HepG2 (cell line): ENCODE data around the gene GPER1. TPM values are rescaled to one million over a fixed set of nuclear protein-coding genes. Genes with fewer than 3 reads are reported as not detected.

Experiments
- ARNT ChIP-seq: fragments of 450-650 bp; IDR thresholded peaks from 2 replicates; pipeline ENCODE4 v1.6.1; 2017
- ATF7-NPFF ChIP-seq: sonication (generic); formaldehyde crosslinking; IDR thresholded peaks from 2 replicates; pipeline ENCODE4 v1.8.1; 2023; ENCODE audit warnings: mild to moderate bottlenecking, low read depth, missing genetic modification reagents, moderate library complexity
- CENPX ChIP-seq: sonication (generic); formaldehyde crosslinking; IDR thresholded peaks from 2 replicates; pipeline ENCODE4 v1.9.0; 2021; ENCODE audit warnings: mild to moderate bottlenecking, missing genetic modification reagents, moderate library complexity
- EZH2 ChIP-seq: conservative IDR thresholded peaks from 2 replicates; pipeline ENCODE4 v1.6.1; 2012; ENCODE audit warnings: mild to moderate bottlenecking, low read depth, low read length, moderate library complexity
- FOSL1 ChIP-seq: sonication (generic); formaldehyde crosslinking; IDR thresholded peaks from 2 replicates; pipeline ENCODE4 v1.9.0; 2021; ENCODE audit warnings: missing genetic modification reagents, borderline replicate concordance
- GMEB1 ChIP-seq: sonication (generic); formaldehyde crosslinking; IDR thresholded peaks from 2 replicates; pipeline ENCODE4 v1.5.1; 2020; ENCODE audit warnings: missing genetic modification reagents, mild to moderate bottlenecking, borderline replicate concordance
- GPN1 ChIP-seq: sonication (generic); formaldehyde crosslinking; IDR thresholded peaks from 2 replicates; pipeline ENCODE4 v1.5.1; 2020; ENCODE audit warnings: missing genetic modification reagents, borderline replicate concordance
- KAT8 ChIP-seq: IDR thresholded peaks from 2 replicates; pipeline ENCODE4 v1.6.1; 2016; ENCODE audit warnings: missing genetic modification reagents, missing compliant biosample characterization
- MTA3 ChIP-seq: sonication (generic); formaldehyde crosslinking; IDR thresholded peaks from 2 replicates; pipeline ENCODE4 v1.4.0; 2020; ENCODE audit warnings: missing genetic modification reagents
- MYC ChIP-seq: sonication (generic); formaldehyde crosslinking; IDR thresholded peaks from 2 replicates; pipeline ENCODE4 v1.9.0; 2021; ENCODE audit warnings: missing genetic modification reagents, borderline replicate concordance
- SMAD3 ChIP-seq: sonication (generic); formaldehyde crosslinking; IDR thresholded peaks from 2 replicates; pipeline ENCODE4 v1.4.0; 2020; ENCODE audit warnings: missing genetic modification reagents
- SPEN ChIP-seq: sonication (generic); formaldehyde crosslinking; IDR thresholded peaks from 2 replicates; pipeline ENCODE4 v1.5.1; 2020; ENCODE audit warnings: low read depth, mild to moderate bottlenecking, missing genetic modification reagents
- TCF7 ChIP-seq: sonication (generic); IDR thresholded peaks from 2 replicates; pipeline ENCODE4 v1.6.1; 2016; ENCODE audit warnings: antibody characterized with exemption, low read depth
- ZBTB10 ChIP-seq: sonication (generic); formaldehyde crosslinking; IDR thresholded peaks from 2 replicates; pipeline ENCODE4 v1.4.0; 2020; ENCODE audit warnings: missing genetic modification reagents, borderline replicate concordance
- ZNF10 ChIP-seq: sonication (generic); formaldehyde crosslinking; IDR thresholded peaks from 2 replicates; pipeline ENCODE4 v1.4.0; 2020; ENCODE audit warnings: mild to moderate bottlenecking, low read depth, missing genetic modification reagents, borderline replicate concordance
- ZNF367 ChIP-seq: sonication (generic); formaldehyde crosslinking; IDR thresholded peaks from 2 replicates; pipeline ENCODE4 v1.4.0; 2020; ENCODE audit warnings: missing genetic modification reagents, borderline replicate concordance
- ZNF782 ChIP-seq: sonication (generic); formaldehyde crosslinking; IDR thresholded peaks from 2 replicates; pipeline ENCODE4 v1.4.0; 2020; ENCODE audit warnings: missing genetic modification reagents, mild to moderate bottlenecking, borderline replicate concordance
- ZSCAN22 ChIP-seq: sonication (generic); formaldehyde crosslinking; IDR thresholded peaks from 2 replicates; pipeline ENCODE4 v1.4.0; 2020; ENCODE audit warnings: mild to moderate bottlenecking, missing genetic modification reagents
- polyA plus RNA-seq, 8 experiments: library from polyadenylated mRNA; depleted of rRNA in 3 of 8; stranded (reverse) in 7 of 8; unstranded in 1 of 8; fragments of >200 nt; fragmentation: Illumina TruSeq in 4 of 8; extraction: Trizol in 4 of 8; gene quantifications; 2 replicates each; pipeline versions ENCODE4 v1.2.1 to v1.2.3, GENCODE V29; 2011 to 2016; ENCODE audit warnings: low read depth in 4 of 8, missing spikeins in 1 of 8, mixed read lengths in 1 of 8; ENCODE audit not compliant: insufficient read depth in 1 of 8
- total RNA-seq, 5 experiments: library from RNA; depleted of rRNA; stranded (reverse); fragments of >200 nt; fragmentation: Illumina TruSeq; extraction: Trizol; gene quantifications; 2 replicates each; pipeline ENCODE4 v1.2.3, GENCODE V29; 2016; ENCODE audit warnings: low read depth in 1 of 5
- TF ChIP-seq, protein P1 (sequence below): fragments of 450-650 bp; IDR thresholded peaks from 2 replicates; pipeline ENCODE4 v1.6.1; 2017; ENCODE audit warnings: mild to moderate bottlenecking
- TF ChIP-seq, protein P2 (sequence below): sonication (generic); formaldehyde crosslinking; IDR thresholded peaks from 2 replicates; pipeline ENCODE4 v1.8.0; 2022; ENCODE audit warnings: low read depth, missing genetic modification reagents

GPER1 gene
- total and polyA plus RNA-seq, 2 of the 13 experiments (the other 11 are each of a cell fraction or from before 2014, with no cell fraction given), result 12.7 to 19.7 TPM

DNA sequence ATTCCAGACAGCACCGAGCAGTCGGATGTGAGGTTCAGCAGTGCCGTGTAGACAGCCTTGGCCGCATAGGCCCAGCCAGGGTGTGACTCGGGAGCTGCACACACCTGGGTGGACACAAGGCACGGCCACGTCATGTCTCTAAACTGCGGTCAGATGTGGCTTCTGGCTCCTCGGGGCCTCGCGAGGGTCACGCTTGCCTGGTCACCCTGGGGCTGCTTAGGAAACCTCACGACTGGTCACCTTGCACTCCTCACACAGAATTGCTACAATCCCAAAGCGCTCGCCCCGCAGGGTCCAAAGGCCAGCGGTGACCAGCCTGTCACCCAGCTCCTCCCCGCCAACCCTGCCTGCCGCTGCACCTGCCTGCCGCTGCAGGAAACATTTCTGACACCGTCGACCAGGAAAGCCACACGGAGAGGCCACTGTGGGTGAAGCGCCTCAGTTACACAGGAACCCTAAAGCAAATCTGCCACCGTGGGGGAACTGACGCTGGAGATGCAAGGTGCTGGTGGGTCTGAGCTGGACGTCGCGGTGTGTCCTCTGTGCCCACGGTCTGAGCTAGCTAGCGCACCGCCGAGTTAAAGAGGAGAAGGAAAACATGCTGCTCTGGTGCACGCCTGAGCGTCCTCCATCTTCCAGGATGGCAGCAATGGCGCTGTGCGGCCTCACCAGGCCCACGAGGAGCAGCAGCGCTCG, 5.0 kb downstream of the GPER1 start (continued):
- TF ChIP-seq FOSL1 (CRISPR knock-in tag) (no peak), GMEB1 (CRISPR knock-in tag) (no peak), MYC (CRISPR knock-in tag) (peak; percentile 60; the same call in 1 of the 2 replicates), MTA3 (CRISPR knock-in tag) (no peak), KAT8 (peak; percentile 59), EZH2 (no peak), SPEN (CRISPR knock-in tag) (peak; percentile 90), ZNF10 (CRISPR knock-in tag) (no peak), ARNT (no peak), ATF7-NPFF (CRISPR knock-in tag) (peak; percentile 85), ZBTB10 (CRISPR knock-in tag) (no peak), GPN1 (CRISPR knock-in tag) (no peak), ZSCAN22 (CRISPR knock-in tag) (no peak), ZNF367 (CRISPR knock-in tag) (no peak), CENPX (CRISPR knock-in tag) (no peak), SMAD3 (CRISPR knock-in tag) (0 out of 2 replicates have a peak, but pooled peaks have one; percentile 45), TCF7 (no peak), ZNF782 (CRISPR knock-in tag) (no peak)
- TF ChIP-seq, protein P1, sequence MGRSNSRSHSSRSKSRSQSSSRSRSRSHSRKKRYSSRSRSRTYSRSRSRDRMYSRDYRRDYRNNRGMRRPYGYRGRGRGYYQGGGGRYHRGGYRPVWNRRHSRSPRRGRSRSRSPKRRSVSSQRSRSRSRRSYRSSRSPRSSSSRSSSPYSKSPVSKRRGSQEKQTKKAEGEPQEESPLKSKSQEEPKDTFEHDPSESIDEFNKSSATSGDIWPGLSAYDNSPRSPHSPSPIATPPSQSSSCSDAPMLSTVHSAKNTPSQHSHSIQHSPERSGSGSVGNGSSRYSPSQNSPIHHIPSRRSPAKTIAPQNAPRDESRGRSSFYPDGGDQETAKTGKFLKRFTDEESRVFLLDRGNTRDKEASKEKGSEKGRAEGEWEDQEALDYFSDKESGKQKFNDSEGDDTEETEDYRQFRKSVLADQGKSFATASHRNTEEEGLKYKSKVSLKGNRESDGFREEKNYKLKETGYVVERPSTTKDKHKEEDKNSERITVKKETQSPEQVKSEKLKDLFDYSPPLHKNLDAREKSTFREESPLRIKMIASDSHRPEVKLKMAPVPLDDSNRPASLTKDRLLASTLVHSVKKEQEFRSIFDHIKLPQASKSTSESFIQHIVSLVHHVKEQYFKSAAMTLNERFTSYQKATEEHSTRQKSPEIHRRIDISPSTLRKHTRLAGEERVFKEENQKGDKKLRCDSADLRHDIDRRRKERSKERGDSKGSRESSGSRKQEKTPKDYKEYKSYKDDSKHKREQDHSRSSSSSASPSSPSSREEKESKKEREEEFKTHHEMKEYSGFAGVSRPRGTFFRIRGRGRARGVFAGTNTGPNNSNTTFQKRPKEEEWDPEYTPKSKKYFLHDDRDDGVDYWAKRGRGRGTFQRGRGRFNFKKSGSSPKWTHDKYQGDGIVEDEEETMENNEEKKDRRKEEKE, result no peak
- TF ChIP-seq, protein P2, sequence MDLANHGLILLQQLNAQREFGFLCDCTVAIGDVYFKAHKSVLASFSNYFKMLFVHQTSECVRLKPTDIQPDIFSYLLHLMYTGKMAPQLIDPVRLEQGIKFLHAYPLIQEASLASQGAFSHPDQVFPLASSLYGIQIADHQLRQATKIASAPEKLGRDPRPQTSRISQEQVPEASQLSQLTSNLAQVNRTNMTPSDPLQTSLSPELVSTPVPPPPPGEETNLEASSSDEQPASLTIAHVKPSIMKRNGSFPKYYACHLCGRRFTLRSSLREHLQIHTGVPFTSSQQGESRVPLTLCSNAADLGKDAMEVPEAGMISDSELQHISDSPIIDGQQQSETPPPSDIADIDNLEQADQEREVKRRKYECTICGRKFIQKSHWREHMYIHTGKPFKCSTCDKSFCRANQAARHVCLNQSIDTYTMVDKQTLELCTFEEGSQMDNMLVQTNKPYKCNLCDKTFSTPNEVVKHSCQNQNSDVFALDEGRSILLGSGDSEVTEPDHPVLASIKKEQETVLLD (CRISPR knock-in tag), result no peak
